Ovary (tissue), 9 donors: Measurements from ENCODE around the gene COL5A1. TPM values are rescaled to one million over a fixed set of nuclear protein-coding genes. Genes with fewer than 3 reads are reported as not detected.

Experiments used
- DNase-seq, 5 donors: peaks; one replicate each; pipeline ENCODE4 v3.0.0-alpha.2; 2019 to 2020
- H3K27ac ChIP-seq, 2 donors: fragments of 200-600 bp; one replicate each; pipeline versions ENCODE4 v1.5.1 to v1.8.0; 2019 to 2022
- H3K27me3 ChIP-seq: fragments of 200-600 bp; one replicate; pipeline ENCODE4 v1.8.0; 2022
- H3K36me3 ChIP-seq: fragments of 200-600 bp; sonication (generic); one replicate; pipeline ENCODE4 v1.5.1; 2019
- H3K4me1 ChIP-seq: one replicate; pipeline ENCODE4 v1.8.1; 2013; ENCODE audit warnings: mild to moderate bottlenecking, moderate library complexity; ENCODE audit not compliant: insufficient read depth
- H3K4me3 ChIP-seq: fragments of 200-600 bp; sonication (generic); one replicate; pipeline ENCODE4 v1.5.1; 2017
- H3K9me3 ChIP-seq, 2 donors: fragments of 200-600 bp in 1 of 2; sonication (generic) in 1 of 2; one replicate each; pipeline versions ENCODE4 v1.5.1 to v1.8.1; 2013 to 2019; ENCODE audit warnings: mild to moderate bottlenecking in 1 of 2, moderate library complexity in 1 of 2
- CTCF ChIP-seq, 3 donors: fragments of 450-650 bp in 2 of 3; fragments of 200-600 bp in 1 of 3; IDR thresholded peaks; one replicate each; pipeline versions ENCODE4 v1.5.1 to v1.8.0; 2016 to 2022; ENCODE audit warnings: antibody characterized with exemption in 3 of 3, mild to moderate bottlenecking in 1 of 3
- EP300 ChIP-seq: sonication (generic); formaldehyde crosslinking; IDR thresholded peaks from one replicate; pipeline ENCODE4 v1.6.1; 2017; ENCODE audit warnings: antibody characterized with exemption
- POLR2A ChIP-seq: fragments of 450-650 bp; IDR thresholded peaks from one replicate; pipeline ENCODE4 v1.6.1; 2017; ENCODE audit warnings: antibody characterized with exemption, mild to moderate bottlenecking, moderate library complexity
- WGBS, 3 donors: extraction: QIAGEN DNeasy Blood & Tissue Kit in 1 of 3; methylation state at CpG; one replicate each; pipeline versions ENCODE4 v1.1.5 to v1.1.7; 2013 to 2017; 5-methylcytosine and 5-hydroxymethylcytosine counted together
- intact Hi-C, 4 donors: fragments of 100-400 bp; cut with DNase I; formaldehyde crosslinking; loops; one replicate each; pipeline versions ENCODE4 v1.11.0 to v1.15.1; 2022 to 2023
- polyA plus RNA-seq, 2 donors: library from polyadenylated mRNA; stranded (reverse); fragments of 200-250 nt in 1 of 2; fragments of 350-450 nt in 1 of 2; fragmentation: Illumina TruSeq in 1 of 2; extraction: RNeasy Lipid Tissue Mini Kit (QIAGEN cat#74804) in 1 of 2; gene quantifications; one replicate each; pipeline ENCODE4 v1.2.3, GENCODE V29; 2013 to 2014
- total RNA-seq, 7 donors: library from RNA; depleted of rRNA in 2 of 7; stranded (reverse); fragments of >200 nt in 2 of 7; fragmentation: NEBNext Ultra II Directional in 3 of 7; extraction: Animal tissue kit (Norgen Biotek cat#: 25700) in 3 of 7; gene quantifications; one replicate each; pipeline versions ENCODE4 v1.1.0 to v1.2.4, GENCODE V29; 2016 to 2023
- donor health status: DM: no; HTN: no; CAD: no; lungs with moderate emphysema.
- donor health status: DM: no; HTN: no; CAD: no.
- donor health status: Bipolar disorder and iron deficiency.
- donor health status: DM: yes; HTN: yes; CAD: no.
- donor health status: DM: no; HTN: no; CAD: no.
- donor health status: DM: yes; HTN: yes; CAD: no.

Gene COL5A1
- total and polyA plus RNA-seq, 9 donors = 28.1 to 117 (median 54.6) TPM

GRCh38 chr9:134888603-134889190 is 247.1 kb downstream of the COL5A1 start:
- Histone ChIP-seq H3K36me3 (no peaks in the 10 kb centered on the region), H3K9me3 (no peaks in the 10 kb centered on the region), H3K4me1 (no peaks in the 10 kb centered on the region), H3K27ac (no peak overlapping the region), H3K27me3 (no peaks in the 10 kb centered on the region), H3K4me3 (no peak overlapping the region)
- WGBS, 3 donors = 93 to 94% (median 93%) methylated on average over 14 of the region's 14 CpGs
- intact Hi-C loops = no loop called here
- TF ChIP-seq CTCF (IDR thresholded peaks at IDR 0.05) (no peak), POLR2A (no peak), EP300 (no peak)
- DNase-seq = no peak

- intact Hi-C loops = no loop called here
- Histone ChIP-seq H3K27me3 (no peaks in the 10 kb centered on the region), H3K9me3 (no peaks in the 10 kb centered on the region), H3K4me3 (no peak overlapping the region), H3K4me1 (peaks cover 4% of the 10 kb centered on the region), H3K27ac (no peak overlapping the region), H3K36me3 (no peaks in the 10 kb centered on the region)
- no peak for TF ChIP-seq POLR2A
- no peak for TF ChIP-seq EP300
- TF ChIP-seq CTCF (IDR thresholded peaks at IDR 0.05) = no peak
- DNase-seq = peak in 1 of 5 donors; percentile 14
- WGBS, 3 donors = 93 to 96% (median 94%) methylated on average over 10 of the region's 10 CpGs
These were observed 248.0 kb downstream of the COL5A1 start for GRCh38 chr9:134889386-134890154.

- Histone ChIP-seq H3K27me3 (no peaks in the 10 kb centered on the region), H3K4me1 (peaks cover 7% of the 10 kb centered on the region), H3K36me3 (no peaks in the 10 kb centered on the region), H3K27ac (no peak overlapping the region), H3K4me3 (no peak overlapping the region), H3K9me3 (no peaks in the 10 kb centered on the region)
- TF ChIP-seq CTCF (IDR thresholded peaks at IDR 0.05) (no peak), EP300 (no peak), POLR2A (no peak)
- 76 to 79% (median 77%) methylated on average over 5 of the region's 5 CpGs for WGBS, 3 donors
- no peak for DNase-seq
- intact Hi-C loops = no loop called here
These were observed 248.5 kb downstream of the COL5A1 start for GRCh38 chr9:134890155-134890495.

- Histone ChIP-seq H3K9me3 (no peaks in the 10 kb centered on the region), H3K36me3 (no peaks in the 10 kb centered on the region), H3K4me3 (no peak overlapping the region), H3K27me3 (no peaks in the 10 kb centered on the region), H3K27ac (no peak overlapping the region), H3K4me1 (peaks cover 13% of the 10 kb centered on the region)
- peak in 1 of 5 donors; percentile 8 for DNase-seq
- intact Hi-C loops = no loop called here
- no peak for TF ChIP-seq CTCF (IDR thresholded peaks at IDR 0.05)
- no peak for TF ChIP-seq EP300
- no peak for TF ChIP-seq POLR2A
- WGBS, 3 donors = 91 to 97% (median 96%) methylated on average over 8 of the region's 8 CpGs
These were observed 249.4 kb downstream of the COL5A1 start for GRCh38 chr9:134891053-134891452.
